Peyer's patch (tissue), 4 donors: Measurements from ENCODE around the gene ZNF106.

Experiments used
- POLR2A ChIP-seq, 2 donors: fragments of 450-650 bp; IDR thresholded peaks; one replicate each; pipeline ENCODE4 v1.5.1; 2017; ENCODE audit warnings: antibody characterized with exemption in 2 of 2, mild to moderate bottlenecking in 2 of 2, moderate library complexity in 2 of 2
- TF ChIP-seq, protein P1 (sequence below), 6 experiments: fragments of 450-650 bp in 4 of 6; fragments of 200-600 bp in 2 of 6; sonication (generic) in 1 of 6; IDR thresholded peaks; one replicate each; pipeline ENCODE4 v1.5.1; 2017 to 2019; ENCODE audit warnings: antibody characterized with exemption in 6 of 6, mild to moderate bottlenecking in 3 of 6, moderate library complexity in 1 of 6

DNA sequence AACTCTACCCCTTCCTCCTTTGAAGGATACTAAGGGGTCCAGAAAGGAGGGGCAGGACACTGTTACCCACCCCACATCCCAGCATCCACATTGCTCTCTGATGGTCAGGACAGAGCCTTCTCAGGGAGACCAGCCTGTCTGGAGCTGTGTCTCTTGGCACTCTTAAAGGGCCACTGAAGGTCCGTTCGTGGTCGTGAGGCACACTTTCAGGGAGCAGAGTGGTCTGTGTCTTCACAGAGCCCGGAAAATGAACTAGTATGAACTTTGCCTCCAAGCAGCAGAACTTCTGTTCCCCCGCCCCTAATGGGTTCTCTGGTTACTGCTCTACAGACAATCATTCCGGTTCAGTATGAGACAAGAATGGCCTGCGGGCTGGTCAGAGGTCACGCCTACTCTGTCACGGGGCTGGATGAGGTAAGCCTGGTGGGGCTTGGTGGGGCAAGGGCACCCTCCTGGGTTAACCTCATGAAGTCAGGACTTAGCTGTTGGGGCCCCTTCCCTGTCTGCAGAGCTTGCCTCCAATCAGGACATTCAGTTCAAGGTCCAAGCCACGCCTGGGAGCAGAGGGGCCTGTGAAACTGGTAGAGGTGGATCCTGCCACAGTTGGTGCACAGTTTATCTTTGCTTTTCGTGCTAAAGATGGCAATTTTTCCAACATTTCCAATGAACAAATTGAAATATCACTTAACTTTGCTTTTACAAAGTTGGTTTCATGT is 98.5 kb downstream of the ZNF106 start:
- TF ChIP-seq, protein P1, sequence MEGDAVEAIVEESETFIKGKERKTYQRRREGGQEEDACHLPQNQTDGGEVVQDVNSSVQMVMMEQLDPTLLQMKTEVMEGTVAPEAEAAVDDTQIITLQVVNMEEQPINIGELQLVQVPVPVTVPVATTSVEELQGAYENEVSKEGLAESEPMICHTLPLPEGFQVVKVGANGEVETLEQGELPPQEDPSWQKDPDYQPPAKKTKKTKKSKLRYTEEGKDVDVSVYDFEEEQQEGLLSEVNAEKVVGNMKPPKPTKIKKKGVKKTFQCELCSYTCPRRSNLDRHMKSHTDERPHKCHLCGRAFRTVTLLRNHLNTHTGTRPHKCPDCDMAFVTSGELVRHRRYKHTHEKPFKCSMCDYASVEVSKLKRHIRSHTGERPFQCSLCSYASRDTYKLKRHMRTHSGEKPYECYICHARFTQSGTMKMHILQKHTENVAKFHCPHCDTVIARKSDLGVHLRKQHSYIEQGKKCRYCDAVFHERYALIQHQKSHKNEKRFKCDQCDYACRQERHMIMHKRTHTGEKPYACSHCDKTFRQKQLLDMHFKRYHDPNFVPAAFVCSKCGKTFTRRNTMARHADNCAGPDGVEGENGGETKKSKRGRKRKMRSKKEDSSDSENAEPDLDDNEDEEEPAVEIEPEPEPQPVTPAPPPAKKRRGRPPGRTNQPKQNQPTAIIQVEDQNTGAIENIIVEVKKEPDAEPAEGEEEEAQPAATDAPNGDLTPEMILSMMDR (IDR thresholded peaks at IDR 0.05): no peak
- peak in 1 of 2 donors; percentile 45 for TF ChIP-seq POLR2A (IDR thresholded peaks at IDR 0.05)
